ENCODE results near the gene TSPAN15.

The TSPAN15 gene

GRCh38 chr10:69425511-69426298 lies 25.6 kb upstream of the TSPAN15 start:
- no peak for DNase-seq (ENCODE audit: low spot score)
- TF ChIP-seq CTCF (IDR thresholded peaks at IDR 0.05; ENCODE audit: extremely low read depth, missing control alignments) = no peak

GRCh38 chr10:69426376-69426727 lies 24.9 kb upstream of the TSPAN15 start:
- TF ChIP-seq CTCF (IDR thresholded peaks at IDR 0.05; ENCODE audit: extremely low read depth, missing control alignments) = no peak

GRCh38 chr10:69428165-69428564 lies 23.1 kb upstream of the TSPAN15 start:
- no peak for DNase-seq (ENCODE audit: low spot score)
- TF ChIP-seq CTCF (IDR thresholded peaks at IDR 0.05; ENCODE audit: extremely low read depth, missing control alignments) = no peak

More at GRCh38 chr10:69426376-69426727, 24.9 kb upstream of the TSPAN15 start:
- no peak for DNase-seq (ENCODE audit: low spot score)

- DNase-seq (ENCODE audit: low spot score) = no peak
- TF ChIP-seq CTCF (IDR thresholded peaks at IDR 0.05; ENCODE audit: extremely low read depth, missing control alignments) = no peak
These were observed 17.1 kb upstream of the TSPAN15 start for GRCh38 chr10:69434169-69434568.

GRCh38 chr10:69434926-69435325 lies 16.3 kb upstream of the TSPAN15 start:
- TF ChIP-seq CTCF (IDR thresholded peaks at IDR 0.05; ENCODE audit: extremely low read depth, missing control alignments) = no peak
- DNase-seq (ENCODE audit: low spot score) = no peak

GRCh38 chr10:69435966-69436520 lies 15.2 kb upstream of the TSPAN15 start:
- DNase-seq (ENCODE audit: low spot score) = no peak
- no peak for TF ChIP-seq CTCF (IDR thresholded peaks at IDR 0.05; ENCODE audit: extremely low read depth, missing control alignments)

GRCh38 chr10:69437321-69438259 lies 13.7 kb upstream of the TSPAN15 start:
- no peak for TF ChIP-seq CTCF (IDR thresholded peaks at IDR 0.05; ENCODE audit: extremely low read depth, missing control alignments)
- no peak for DNase-seq (ENCODE audit: low spot score)
